GM12878 (cell line): ENCODE results near the gene ZNF333. TPM values are rescaled to one million over a fixed set of nuclear protein-coding genes. Genes with fewer than 3 reads are reported as not detected.

ENCODE experiments used
- CBX3 ChIP-seq: fragments of 200-600 bp; sonication (generic); IDR thresholded peaks from 2 replicates; pipeline ENCODE4 v1.6.1; 2016; ENCODE audit warnings: low read depth, borderline replicate concordance
- CEBPB ChIP-seq, 2 experiments: fragments of 150-350 bp in 1 of 2; IDR thresholded peaks; 2 replicates each; pipeline ENCODE4 v1.6.1; 2012 to 2014; ENCODE audit warnings: low read depth in 2 of 2, low read length in 2 of 2, borderline replicate concordance in 1 of 2, inconsistent platforms in 1 of 2
- CEBPZ ChIP-seq: fragments of 150-350 bp; IDR thresholded peaks from 2 replicates; pipeline ENCODE4 v1.6.1; 2016; ENCODE audit warnings: low read depth, low read length
- CHD2 ChIP-seq: IDR thresholded peaks from 2 replicates; pipeline ENCODE4 v1.6.1; 2011; ENCODE audit warnings: low read depth, low read length, improper control_type of control experiment, borderline replicate concordance
- CTCF ChIP-seq, 3 experiments: IDR thresholded peaks in 2 of 3; conservative IDR thresholded peaks in 1 of 3; 2 replicates each; pipeline ENCODE4 v1.5.1; 2011; ENCODE audit warnings: low read depth in 3 of 3, low read length in 3 of 3, mild to moderate bottlenecking in 3 of 3, control low read depth in 2 of 3, moderate library complexity in 2 of 3, inconsistent platforms in 1 of 3, mixed read lengths in 1 of 3; ENCODE audit not compliant: control insufficient read depth in 2 of 3, insufficient read depth in 1 of 3; ENCODE audit errors: extremely low read depth in 1 of 3
- EED ChIP-seq: sonication (generic); IDR thresholded peaks from 2 replicates; pipeline ENCODE4 v1.6.1; 2016; ENCODE audit warnings: antibody characterized with exemption, low read depth
- HDGF ChIP-seq: fragments of 450-650 bp; IDR thresholded peaks from 2 replicates; pipeline ENCODE4 v1.6.1; 2016; ENCODE audit warnings: antibody characterized with exemption
- HSF1 ChIP-seq: fragments of 150-350 bp; IDR thresholded peaks from 2 replicates; pipeline ENCODE4 v1.6.1; 2014; ENCODE audit warnings: mild to moderate bottlenecking, low read depth, low read length
- IRF4 ChIP-seq: IDR thresholded peaks from 2 replicates; pipeline ENCODE4 v1.6.1; 2011; ENCODE audit warnings: low read depth, low read length
- JUNB ChIP-seq: IDR thresholded peaks from 2 replicates; pipeline ENCODE4 v1.6.1; 2016; ENCODE audit warnings: antibody characterized with exemption, mild to moderate bottlenecking
- LARP7 ChIP-seq: fragments of 450-650 bp; IDR thresholded peaks from 2 replicates; pipeline ENCODE4 v1.6.1; 2017; ENCODE audit warnings: mild to moderate bottlenecking
- MEF2B ChIP-seq: fragments of 450-650 bp; IDR thresholded peaks from 2 replicates; pipeline ENCODE4 v1.6.1; 2018; ENCODE audit warnings: mild to moderate bottlenecking, moderate library complexity; ENCODE audit not compliant: partially characterized antibody, poor library complexity, severe bottlenecking
- MLLT1 ChIP-seq: fragments of 450-650 bp; IDR thresholded peaks from 2 replicates; pipeline ENCODE4 v1.6.1; 2016; ENCODE audit warnings: mild to moderate bottlenecking
- NR2C1 ChIP-seq: fragments of 450-650 bp; IDR thresholded peaks from 2 replicates; pipeline ENCODE4 v1.6.1; 2017; ENCODE audit warnings: antibody characterized with exemption, mild to moderate bottlenecking, moderate library complexity
- NR2C2 ChIP-seq: IDR thresholded peaks from 2 replicates; pipeline ENCODE4 v1.6.1; 2011; ENCODE audit warnings: borderline replicate concordance, low read depth; ENCODE audit not compliant: control insufficient read depth, insufficient read length
- NR2F1 ChIP-seq: fragments of 450-650 bp; conservative IDR thresholded peaks from 2 replicates; pipeline ENCODE4 v1.6.1; 2017; ENCODE audit warnings: mild to moderate bottlenecking
- POU2F2 ChIP-seq: IDR thresholded peaks from 3 replicates; pipeline ENCODE4 v1.6.1; 2011; ENCODE audit warnings: low read depth, mild to moderate bottlenecking, low read length, borderline replicate concordance
- RELB ChIP-seq: fragments of 450-650 bp; IDR thresholded peaks from 2 replicates; pipeline ENCODE4 v1.6.1; 2017; ENCODE audit warnings: low read depth, mild to moderate bottlenecking, moderate library complexity
- ZNF274 ChIP-seq: IDR thresholded peaks from one replicate; pipeline ENCODE4 v1.8.0; 2011; ENCODE audit not compliant: insufficient read length, insufficient read depth
- polyA plus RNA-seq, 11 experiments: library from polyadenylated mRNA; depleted of rRNA in 4 of 11; unstranded in 6 of 11; stranded (reverse) in 5 of 11; fragments of >200 nt; fragmentation: Nextera tagmentation in 4 of 11; fragmentation: Illumina TruSeq in 1 of 11; extraction: Ambion mirVana in 4 of 11; extraction: Trizol in 1 of 11; gene quantifications; 1 replicate in 1 of 11; 2 replicates in 10 of 11; pipeline versions ENCODE4 v1.2.1 to v1.2.3, GENCODE V29; 2011 to 2016; ENCODE audit warnings: inconsistent platforms in 2 of 11, missing spikeins in 2 of 11, low read depth in 1 of 11
- total RNA-seq, 4 experiments: library from RNA; depleted of rRNA in 3 of 4; stranded (reverse); fragments of >200 nt in 3 of 4; fragmentation: Illumina TruSeq in 1 of 4; extraction: Trizol in 1 of 4; gene quantifications; 2 replicates each; pipeline versions ENCODE4 v1.2.1 to v1.2.3, GENCODE V29; 2013 to 2021

Gene ZNF333
- total and polyA plus RNA-seq, 10 of the 15 experiments (the other 5 are each of a cell fraction or from before 2014, with no cell fraction given), result 2.3 to 14.1 (median 5.7) TPM

GRCh38 chr19:14689598-14690503 is at the start of gene ZNF333 (continued):
- no peak for TF ChIP-seq ZNF274
- TF ChIP-seq CTCF (IDR thresholded peaks at IDR 0.05 in 2 of 3, conservative IDR thresholded peaks at IDR 0.05 in 1 of 3; ENCODE audit: control insufficient read depth in 2 of 3, extremely low read depth in 1 of 3, insufficient read depth in 1 of 3, low read depth in 3 of 3, low read length in 3 of 3), result no peak
- TF ChIP-seq HDGF, result no peak
- peak; percentile 66 for TF ChIP-seq LARP7
- no peak for TF ChIP-seq CBX3
- no peak for TF ChIP-seq JUNB
- TF ChIP-seq MLLT1, result no peak
- no peak for TF ChIP-seq NR2C2
- no peak for TF ChIP-seq EED
- peak; percentile 76 for TF ChIP-seq NR2C1
- TF ChIP-seq CHD2, result 0 out of 2 replicates have a peak, but pooled peaks have one; percentile 19
- TF ChIP-seq RELB, result no peak
- no peak for TF ChIP-seq HSF1
- peak; percentile 67; the same call in 2 of the 3 replicates for TF ChIP-seq POU2F2
- no peak for TF ChIP-seq MEF2B
- no peak for TF ChIP-seq CEBPZ
- no peak for TF ChIP-seq CEBPB (IDR thresholded peaks at IDR 0.05; ENCODE audit: borderline replicate concordance in 1 of 2, low read depth in 2 of 2, low read length in 2 of 2)
- TF ChIP-seq IRF4, result no peak
- TF ChIP-seq NR2F1, result no peak
